K562 (cell line): ENCODE measurements around the gene ATRIP. TPM values are rescaled to one million over a fixed set of nuclear protein-coding genes. Genes with fewer than 3 reads are reported as not detected.

Experiments used
- ATF1 ChIP-seq, 2 experiments: fragments of 450-650 bp in 1 of 2; IDR thresholded peaks; 2 replicates each; pipeline ENCODE4 v1.6.1; 2016; ENCODE audit warnings: missing compliant biosample characterization in 1 of 2, missing genetic modification characterization in 1 of 2
- C11orf30 ChIP-seq: fragments of 450-650 bp; IDR thresholded peaks from 2 replicates; pipeline ENCODE4 v1.6.1; 2016; ENCODE audit warnings: low read depth, mild to moderate bottlenecking
- CEBPZ ChIP-seq: fragments of 150-350 bp; IDR thresholded peaks from 2 replicates; pipeline ENCODE4 v1.6.1; 2014; ENCODE audit warnings: low read depth, mild to moderate bottlenecking, low read length, borderline replicate concordance
- CLOCK ChIP-seq: fragments of 250-450 bp; sonication (Bioruptor Pico); IDR thresholded peaks from 2 replicates; pipeline ENCODE4 v1.4.0; 2020; ENCODE audit warnings: mild to moderate bottlenecking, moderate library complexity, borderline replicate concordance
- CTBP1 ChIP-seq: fragments of 450-650 bp; IDR thresholded peaks from 2 replicates; pipeline ENCODE4 v1.6.1; 2016; ENCODE audit warnings: borderline replicate concordance
- GTF3C2 ChIP-seq: IDR thresholded peaks from 3 replicates; pipeline ENCODE4 v1.6.1; 2011; ENCODE audit warnings: borderline replicate concordance, mild to moderate bottlenecking, moderate library complexity; ENCODE audit not compliant: insufficient read length; ENCODE audit errors: extremely low read depth
- HIVEP1 ChIP-seq: fragments of 250-450 bp; sonication (Bioruptor Pico); IDR thresholded peaks from 2 replicates; pipeline ENCODE4 v1.4.0; 2020; ENCODE audit warnings: mild to moderate bottlenecking
- NEUROD1 ChIP-seq: fragments of 150-350 bp; IDR thresholded peaks from 2 replicates; pipeline ENCODE4 v1.6.1; 2014; ENCODE audit warnings: borderline replicate concordance, low read length, low read depth; ENCODE audit not compliant: partially characterized antibody
- PHF8 ChIP-seq: fragments of 200-600 bp; sonication (generic); IDR thresholded peaks from 2 replicates; pipeline ENCODE4 v1.6.1; 2012; ENCODE audit warnings: mixed run types, mild to moderate bottlenecking, inconsistent platforms, low read length, moderate library complexity, borderline replicate concordance
- SLC30A9 ChIP-seq: fragments of 250-450 bp; sonication (Bioruptor Pico); IDR thresholded peaks from 2 replicates; pipeline ENCODE4 v1.8.0; 2022; ENCODE audit warnings: mild to moderate bottlenecking, moderate library complexity
- SMARCB1 ChIP-seq: IDR thresholded peaks from 2 replicates; pipeline ENCODE4 v1.6.1; 2011; ENCODE audit warnings: improper control_type of control experiment, low read depth; ENCODE audit not compliant: insufficient read length
- XRCC4 ChIP-seq: IDR thresholded peaks from one replicate; pipeline ENCODE4 v1.6.1; 2011; ENCODE audit not compliant: insufficient read depth, insufficient read length; ENCODE audit errors: extremely low read depth
- ZFP1 ChIP-seq: fragments of 450-650 bp; formaldehyde crosslinking; IDR thresholded peaks from 2 replicates; pipeline ENCODE4 v1.4.0; 2020; ENCODE audit warnings: mild to moderate bottlenecking, mixed read lengths
- ZFPM2 ChIP-seq: fragments of 250-450 bp; sonication (Bioruptor Pico); IDR thresholded peaks from 2 replicates; pipeline ENCODE4 v1.5.1; 2022; ENCODE audit warnings: mild to moderate bottlenecking
- ZNF146 ChIP-seq: IDR thresholded peaks from one replicate; pipeline ENCODE4 v1.6.1; 2018; ENCODE audit warnings: missing compliant biosample characterization; ENCODE audit not compliant: unreplicated experiment
- ZNF57 ChIP-seq: fragments of 450-650 bp; formaldehyde crosslinking; IDR thresholded peaks from 2 replicates; pipeline ENCODE4 v1.4.0; 2020; ENCODE audit warnings: mild to moderate bottlenecking, moderate library complexity
- ZNF655 ChIP-seq: fragments of 250-450 bp; sonication (Bioruptor Pico); IDR thresholded peaks from 2 replicates; pipeline ENCODE4 v1.5.0; 2021
- polyA plus RNA-seq, 8 experiments: library from polyadenylated mRNA; depleted of rRNA in 4 of 8; stranded (reverse) in 5 of 8; unstranded in 3 of 8; fragments of >200 nt; fragmentation: Nextera tagmentation in 2 of 8; fragmentation: Illumina TruSeq in 1 of 8; extraction: Ambion mirVana in 2 of 8; extraction: Trizol in 1 of 8; gene quantifications; 2 replicates each; pipeline versions ENCODE4 v1.2.1 to v1.2.3, GENCODE V29; 2011 to 2014; ENCODE audit warnings: inconsistent platforms in 1 of 8, missing spikeins in 1 of 8
- total RNA-seq, 7 experiments: library from RNA; depleted of rRNA in 6 of 7; stranded (reverse); fragments of >200 nt in 6 of 7; fragmentation: Illumina TruSeq in 2 of 7; extraction: Trizol in 2 of 7; gene quantifications; 2 replicates each; pipeline versions ENCODE4 v1.2.1 to v1.2.3, GENCODE V29; 2011 to 2021; ENCODE audit warnings: low replicate concordance in 1 of 7

Gene ATRIP
- total and polyA plus RNA-seq, 9 of the 15 experiments (the other 6 are each of a cell fraction or from before 2014, with no cell fraction given): 1.7 to 15.7 (median 10.5) TPM

- TF ChIP-seq CEBPZ: peak; percentile 30; the same call in 1 of the 2 replicates
- TF ChIP-seq ZNF146: no peak
- no peak for TF ChIP-seq ATF1 (CRISPR knock-in tag; IDR thresholded peaks at IDR 0.05)
- TF ChIP-seq ATF1 (tag; IDR thresholded peaks at IDR 0.05): peak; percentile 94
- no peak for TF ChIP-seq ZFPM2 (CRISPR knock-in tag)
- TF ChIP-seq SMARCB1: no peak
- no peak; the same call in 1 of the 2 replicates for TF ChIP-seq CTBP1
- no peak for TF ChIP-seq XRCC4
- no peak for TF ChIP-seq CLOCK (CRISPR knock-in tag)
- TF ChIP-seq GTF3C2: no peak
- no peak for TF ChIP-seq ZNF57 (CRISPR knock-in tag)
- TF ChIP-seq SLC30A9 (CRISPR knock-in tag): no peak
- peak; percentile 91; the same call in 1 of the 2 replicates for TF ChIP-seq PHF8
- TF ChIP-seq C11orf30: peak; percentile 76
- no peak for TF ChIP-seq HIVEP1 (CRISPR knock-in tag)
- TF ChIP-seq NEUROD1: no peak
- no peak for TF ChIP-seq ZNF655 (CRISPR knock-in tag)
- no peak for TF ChIP-seq ZFP1
Measured at GRCh38 chr3:48439820-48440589, 6.5 kb upstream of the ATRIP start, which contains the start of the genes CCDC51 and TMA7 (continued).
